T-helper 2 cell (primary cell): ENCODE results near the gene PTPRD.
"Not testable (repeated sequence)": the region's sequence is repeated elsewhere in the genome, so short reads cannot be mapped to it uniquely, and the experiment has no call there.

ENCODE experiments used
- DNase-seq, 5 experiments: peaks; one replicate each; pipeline versions ENCODE4 v3.0.0 to v3.0.0-alpha.2; 2012 to 2022

The PTPRD gene

GRCh38 chr9:10449201-10449617 lies 163.6 kb downstream of the PTPRD start:
- DNase-seq, result not testable (repeated sequence)

DNA sequence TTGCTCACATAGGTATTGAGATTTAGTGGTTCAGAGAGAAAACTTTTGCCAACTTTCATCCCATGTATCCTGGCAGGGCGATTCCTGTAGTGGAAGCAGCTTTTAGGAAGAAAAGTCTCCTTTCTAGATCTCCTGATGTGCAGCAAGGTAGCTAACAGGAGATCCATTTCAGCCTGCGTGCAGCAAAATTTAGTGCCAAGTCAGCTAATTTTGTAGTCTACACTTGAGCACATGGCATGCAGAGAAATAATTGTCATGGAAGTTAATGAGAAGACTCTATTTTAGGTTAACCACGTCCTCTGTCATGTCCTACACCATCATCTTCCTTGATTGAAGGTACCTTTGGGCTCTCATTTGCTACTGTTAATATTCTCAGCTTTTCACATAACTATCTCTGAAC lies 165.8 kb downstream of the PTPRD start:
- DNase-seq, result no peak

DNA sequence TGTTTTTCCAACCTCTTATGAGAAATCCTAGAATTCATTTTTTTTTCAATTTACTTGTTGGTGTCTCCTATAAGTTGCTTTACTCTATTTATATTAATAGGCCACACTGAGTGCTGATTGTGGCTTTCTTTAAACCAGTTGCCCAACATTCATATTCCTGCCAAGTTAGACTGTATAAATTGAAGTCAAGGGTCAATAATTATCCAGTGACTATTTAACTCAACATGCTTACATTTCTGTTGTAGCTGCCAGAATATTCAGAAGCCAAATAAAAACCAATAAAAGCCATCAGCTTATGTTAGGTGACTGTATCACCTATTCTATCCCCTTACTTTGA lies 169.0 kb downstream of the PTPRD start:
- DNase-seq, result no peak

DNA sequence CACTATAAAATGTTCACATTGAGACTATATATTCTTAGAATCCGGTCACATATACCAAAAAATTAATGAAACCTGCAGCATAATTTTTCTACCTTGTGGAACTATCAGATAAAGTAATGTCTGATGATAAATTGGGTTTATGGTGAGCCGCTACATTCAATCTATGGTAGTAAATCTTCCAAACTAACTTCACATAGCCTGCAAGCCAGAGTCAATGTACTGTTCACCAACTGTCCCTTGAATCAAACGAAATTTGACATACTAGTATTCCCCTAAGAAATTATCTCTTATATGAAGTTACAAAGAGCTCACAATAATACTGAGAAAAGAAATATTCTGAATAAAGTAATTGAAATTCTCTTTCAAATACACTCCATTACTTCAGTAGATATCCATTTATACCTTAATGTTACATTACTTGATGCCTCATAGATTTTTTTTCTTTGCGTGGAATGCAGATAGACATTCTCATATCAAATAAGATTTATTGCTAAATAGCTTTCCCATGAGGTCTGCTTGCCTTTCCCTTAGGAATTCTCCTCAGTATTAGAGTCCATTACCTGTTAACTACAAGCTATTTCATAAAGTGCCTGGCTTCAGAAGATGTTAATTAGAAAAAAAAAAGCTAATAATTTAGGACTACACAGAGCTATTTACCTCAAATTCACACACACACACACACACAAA lies 169.5 kb downstream of the PTPRD start:
- no peak for DNase-seq

GRCh38 chr9:10438955-10439354 lies 173.8 kb downstream of the PTPRD start:
- DNase-seq, result no peak

GRCh38 chr9:10436756-10437155 lies 176.0 kb downstream of the PTPRD start:
- DNase-seq, result no peak

DNA sequence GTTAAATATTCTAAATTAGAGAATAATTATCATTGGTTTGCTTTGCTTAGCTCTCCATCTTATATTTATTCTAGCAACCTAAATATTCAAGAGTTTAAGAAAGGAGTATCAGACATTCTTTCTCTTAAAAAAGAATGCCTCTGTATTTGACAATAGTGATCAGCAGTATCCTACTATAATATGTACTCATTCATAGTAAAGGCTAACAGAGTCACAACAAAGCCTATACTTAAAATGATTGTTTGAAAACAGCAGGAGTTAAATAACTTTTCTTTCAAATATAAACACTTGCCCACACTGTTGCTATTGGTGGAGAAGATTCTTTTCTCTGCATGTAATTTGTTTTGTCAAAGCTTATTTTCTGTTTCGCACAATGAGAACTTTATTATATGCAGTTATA lies 178.4 kb downstream of the PTPRD start:
- no peak for DNase-seq

DNA sequence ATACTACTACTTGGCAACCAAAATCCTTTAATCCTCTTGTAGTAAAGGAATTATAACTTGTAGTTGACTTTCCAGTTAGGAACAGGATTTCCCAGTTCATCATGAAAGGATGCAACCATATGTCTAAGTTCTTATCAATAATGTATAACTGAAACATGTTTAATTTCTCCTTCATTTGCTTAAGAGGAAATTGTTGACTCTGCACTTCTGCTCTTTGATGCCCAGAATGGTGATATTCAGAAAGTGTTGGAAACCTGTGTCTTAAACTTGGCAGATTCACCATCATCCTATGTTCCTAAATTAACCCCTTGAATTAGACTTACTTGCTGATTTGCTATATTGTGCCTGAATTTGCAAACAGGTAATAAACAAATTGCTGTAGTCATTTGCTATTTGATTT lies 201.5 kb downstream of the PTPRD start:
- no peak for DNase-seq

- no peak for DNase-seq
These were observed 209.5 kb downstream of the PTPRD start for GRCh38 chr9:10403283-10403682.

DNA sequence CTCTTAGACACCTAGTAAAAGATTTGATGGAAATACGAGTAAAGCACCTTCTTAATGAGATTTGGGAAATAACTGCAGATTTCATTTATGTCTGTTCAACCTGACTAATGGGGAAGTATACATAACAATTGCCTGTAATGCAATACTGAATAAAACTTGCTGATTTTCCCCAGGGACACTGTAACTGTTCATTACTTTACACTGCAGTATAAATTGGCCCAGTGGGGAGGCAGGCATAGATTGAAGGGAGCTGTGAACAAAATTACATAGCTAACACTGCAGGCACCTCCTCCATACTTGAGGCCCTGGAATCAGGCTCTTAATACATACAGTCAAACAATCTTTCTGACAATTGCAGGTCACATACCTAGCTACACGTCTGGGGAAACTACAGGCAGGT lies 216.2 kb downstream of the PTPRD start:
- no peak for DNase-seq

GRCh38 chr9:10387282-10387681 lies 225.5 kb downstream of the PTPRD start:
- no peak for DNase-seq

GRCh38 chr9:10371824-10372223 lies 241.0 kb downstream of the PTPRD start:
- DNase-seq, result no peak

GRCh38 chr9:10366171-10366779 lies 246.5 kb downstream of the PTPRD start:
- peak in 1 of 5 experiments; percentile 8 for DNase-seq

- DNase-seq, result no peak
These were observed 258.2 kb downstream of the PTPRD start for GRCh38 chr9:10354591-10354990.

DNA sequence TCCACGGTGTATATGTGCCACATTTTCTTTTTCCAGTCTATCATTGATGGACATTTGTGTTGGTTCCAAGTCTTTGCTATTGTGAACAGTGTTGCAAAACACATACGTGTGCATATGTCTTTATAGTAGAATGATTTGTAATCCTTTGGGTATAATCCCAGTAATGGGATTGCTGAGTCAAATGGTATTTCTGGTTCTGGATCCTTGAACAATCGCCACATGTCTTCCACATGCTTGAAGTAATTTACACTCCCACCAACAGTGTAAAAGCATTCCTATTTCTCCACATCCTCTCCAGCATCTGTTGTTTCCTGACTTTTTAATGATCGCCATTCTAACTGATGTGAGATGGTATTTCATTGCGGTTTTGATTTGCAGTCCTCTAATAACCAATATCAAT lies 267.2 kb downstream of the PTPRD start:
- not testable (repeated sequence) for DNase-seq

DNA sequence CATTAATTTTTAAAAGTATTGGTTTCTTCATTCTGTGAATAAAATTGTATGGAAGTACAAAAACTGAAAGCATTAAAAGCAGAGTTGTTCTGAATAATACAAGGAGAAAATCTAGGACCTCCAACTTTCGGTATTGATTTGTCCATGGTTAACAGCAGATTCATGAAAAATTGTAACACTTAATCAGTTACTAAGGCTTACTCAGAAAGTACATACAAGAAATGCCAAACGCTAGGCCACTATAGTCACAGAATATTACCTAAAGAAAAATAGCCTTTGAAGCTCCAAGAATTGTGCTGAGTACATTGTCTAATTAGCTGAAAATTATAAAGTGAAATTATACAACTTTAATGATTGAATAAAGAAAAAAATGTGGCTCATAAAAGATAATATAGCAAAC lies 271.7 kb downstream of the PTPRD start:
- no peak for DNase-seq

DNA sequence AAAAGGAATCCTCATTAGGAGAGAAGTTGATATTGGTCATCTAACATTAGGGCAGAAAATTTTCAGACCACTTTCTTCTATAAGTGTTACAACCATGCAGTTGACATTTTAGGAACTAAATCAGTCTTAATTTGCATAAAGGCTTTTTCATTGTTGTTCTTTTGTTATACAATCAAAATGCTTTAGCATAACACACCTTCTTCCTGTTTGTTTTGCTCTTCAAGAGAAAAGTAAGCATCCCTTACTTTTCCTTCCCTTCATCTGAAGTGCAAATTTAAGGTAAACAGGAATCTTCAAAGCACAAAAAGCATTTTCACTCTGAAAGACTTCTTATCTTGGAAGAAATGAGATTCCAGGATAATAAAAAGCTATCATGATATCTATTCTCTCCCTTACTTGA lies 273.6 kb downstream of the PTPRD start:
- no peak for DNase-seq

DNA sequence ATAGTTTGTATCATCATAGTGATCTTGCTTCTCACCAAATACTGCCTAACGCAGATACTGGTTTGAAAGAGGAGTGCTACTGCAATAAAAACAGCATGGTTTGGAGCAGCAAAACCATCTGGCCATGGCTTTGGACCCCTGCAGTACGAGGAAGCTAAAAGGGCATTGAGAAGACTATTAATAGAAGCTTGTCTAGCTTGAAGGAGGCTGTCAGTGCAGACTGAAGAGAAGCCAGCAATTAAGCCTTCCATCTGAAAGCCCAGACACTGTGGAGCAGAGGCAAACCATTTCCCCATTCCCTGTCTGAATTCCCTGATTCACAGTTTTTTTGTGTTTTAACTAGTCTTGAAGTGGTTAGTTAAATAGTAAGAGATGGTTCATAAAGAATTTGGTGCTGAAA lies 281.6 kb downstream of the PTPRD start:
- DNase-seq, result no peak

DNA sequence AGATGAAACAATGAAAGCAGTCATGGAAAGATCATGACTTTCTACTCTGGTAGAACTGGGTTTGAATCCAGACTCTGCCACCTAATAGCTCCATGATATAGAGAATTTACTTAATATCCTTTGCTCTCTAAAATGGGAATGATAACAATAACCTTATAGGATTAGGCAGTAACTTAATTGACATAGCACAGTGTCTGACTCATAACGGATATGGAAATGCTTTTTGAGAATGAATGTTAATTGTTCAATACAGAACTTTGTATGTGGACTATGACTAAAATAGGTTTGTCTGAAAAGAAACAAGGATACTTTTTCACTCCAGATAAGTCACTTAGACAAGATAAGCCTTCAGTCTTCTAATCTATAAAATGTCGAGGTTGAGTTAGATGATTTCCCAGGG lies 330.7 kb downstream of the PTPRD start:
- DNase-seq, result no peak

GRCh38 chr9:10274988-10275387 lies 337.8 kb downstream of the PTPRD start:
- DNase-seq, result no peak

DNA sequence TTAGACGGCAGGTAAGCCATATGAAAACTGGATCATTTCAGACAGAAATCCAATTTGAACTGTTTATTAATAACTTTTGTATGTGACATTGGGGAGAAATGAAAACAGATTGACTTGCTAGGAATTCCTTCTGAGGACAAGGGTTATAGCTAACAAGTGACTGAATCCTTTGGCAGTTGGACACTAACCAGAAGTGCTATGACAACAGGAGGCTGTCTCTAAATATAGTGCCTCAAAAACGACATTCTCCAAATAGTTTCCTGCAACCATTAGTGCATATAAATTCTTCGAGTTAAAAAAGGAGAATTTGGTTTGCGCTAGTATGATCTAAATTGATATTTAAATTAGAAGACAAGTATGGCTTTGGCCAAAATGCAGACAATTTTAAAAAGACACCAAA lies 338.6 kb downstream of the PTPRD start:
- DNase-seq, result no peak

DNA sequence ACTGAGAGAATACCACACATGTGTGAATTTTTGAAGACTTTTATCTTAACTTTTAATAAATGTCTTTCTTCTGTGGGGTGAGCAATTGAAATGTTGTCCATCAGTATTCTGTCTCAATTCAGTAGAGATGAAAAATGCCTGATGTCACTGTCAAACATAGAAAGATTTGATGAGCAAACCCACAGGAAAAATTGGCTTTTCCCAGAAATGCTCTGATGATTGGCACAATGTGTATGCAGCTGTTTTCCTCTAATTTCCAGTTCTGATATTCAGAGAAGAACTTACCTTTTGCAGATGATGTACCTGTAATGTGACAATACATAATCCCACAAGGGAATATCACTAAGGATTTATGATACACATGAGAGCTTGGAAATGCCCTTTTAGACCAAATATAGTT lies 340.0 kb downstream of the PTPRD start:
- no peak for DNase-seq

DNA sequence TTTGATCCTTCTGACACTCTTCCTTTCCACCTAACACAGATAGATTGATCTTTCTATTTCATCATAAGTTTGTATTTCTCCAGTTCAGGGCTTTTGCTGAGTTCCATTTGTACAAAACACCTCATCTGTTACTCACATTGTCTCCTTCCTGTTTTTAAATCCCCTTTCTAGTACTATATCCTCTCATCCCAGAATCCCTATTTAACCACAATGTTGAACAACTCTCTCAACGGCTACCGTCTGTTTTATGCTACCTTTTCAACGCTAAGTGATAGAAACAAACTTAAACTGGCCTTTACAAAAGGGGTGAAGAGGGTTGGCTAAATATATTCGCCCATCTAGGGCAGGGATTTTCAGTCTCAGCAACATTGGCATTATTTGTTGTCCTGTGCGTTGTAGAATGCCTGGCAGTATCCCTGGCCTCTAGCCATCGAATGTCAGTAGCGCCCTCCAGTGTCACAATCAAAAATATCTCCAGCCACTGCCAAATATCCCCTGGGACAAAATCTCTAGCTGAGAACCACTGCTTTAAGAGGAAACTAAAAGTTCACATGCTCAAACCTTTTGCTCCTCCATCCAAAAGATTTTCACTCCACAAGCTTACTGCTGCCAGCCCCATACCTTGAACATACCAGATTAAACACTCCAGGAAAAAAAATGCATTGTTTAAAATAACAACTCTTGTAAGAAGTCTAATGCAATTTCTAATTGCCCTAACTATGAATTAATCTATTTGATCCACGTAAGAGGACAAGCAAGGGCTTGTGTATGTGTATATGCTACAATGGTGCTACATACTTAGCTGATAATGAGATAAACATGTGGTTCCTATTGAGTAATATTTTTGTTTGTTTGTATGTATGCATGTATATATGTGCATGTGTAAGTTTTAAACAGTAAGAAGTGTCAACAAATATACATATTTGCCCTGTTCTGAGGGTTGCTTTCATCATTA lies 344.0 kb downstream of the PTPRD start:
- no peak for DNase-seq

GRCh38 chr9:10265153-10265631 lies 347.6 kb downstream of the PTPRD start:
- no peak for DNase-seq
